Urinary bladder (tissue), 4 donors: ENCODE measurements around the gene AFMID. TPM values are rescaled to one million over a fixed set of nuclear protein-coding genes. Genes with fewer than 3 reads are reported as not detected.

Experiments
- DNase-seq: peaks from one replicate; pipeline ENCODE4 v3.0.0-alpha.2; 2015; ENCODE audit errors: extremely low spot score
- H3K27ac ChIP-seq: one replicate; pipeline ENCODE4 v1.5.1; 2013; ENCODE audit warnings: low read depth, mild to moderate bottlenecking, moderate library complexity
- H3K36me3 ChIP-seq: one replicate; pipeline ENCODE4 v1.6.1; 2013; ENCODE audit warnings: mild to moderate bottlenecking, moderate library complexity; ENCODE audit not compliant: insufficient read depth
- H3K4me1 ChIP-seq: one replicate; pipeline ENCODE4 v1.6.1; 2013; ENCODE audit warnings: mild to moderate bottlenecking, moderate library complexity; ENCODE audit not compliant: insufficient read depth
- H3K4me3 ChIP-seq: one replicate; pipeline ENCODE4 v1.5.1; 2013; ENCODE audit warnings: low read depth, low read length
- WGBS: extraction: QIAGEN DNeasy Blood & Tissue Kit; methylation state at CpG from one replicate; pipeline ENCODE4 v1.1.7; 2013; 5-methylcytosine and 5-hydroxymethylcytosine counted together
- polyA plus RNA-seq: library from polyadenylated mRNA; stranded (reverse); fragments of 200-250 nt; gene quantifications from one replicate; pipeline ENCODE4 v1.2.3, GENCODE V29; 2013
- total RNA-seq: library from RNA; depleted of rRNA; stranded (reverse); fragments of >200 nt; gene quantifications from one replicate; pipeline ENCODE4 v1.2.3, GENCODE V29; 2014
- donor health status: healthy with polysubstance abuse.
- donor health status: healthy.

AFMID gene
- total and polyA plus RNA-seq, 2 donors, result 23.5 TPM

DNA sequence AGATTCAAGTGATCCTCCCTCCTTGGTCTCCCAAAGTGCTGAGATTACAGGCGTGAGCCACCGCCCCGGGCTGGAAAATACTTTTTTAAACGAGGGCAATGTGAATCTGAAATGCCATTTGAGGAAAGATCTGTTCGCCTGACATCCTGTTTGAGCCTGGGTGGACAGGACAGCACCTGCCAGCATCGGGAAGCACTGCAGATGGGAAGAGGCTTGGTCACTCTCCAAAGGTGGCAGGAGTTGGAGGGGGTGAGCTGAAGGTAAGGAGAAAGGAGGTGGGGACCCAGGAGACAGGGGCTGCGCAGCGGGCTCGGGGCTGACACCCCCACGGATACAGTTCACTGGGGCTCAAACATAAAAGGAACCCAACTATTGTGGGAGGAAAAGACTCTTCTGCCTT, 22.9 kb downstream of the AFMID start:
- Histone ChIP-seq H3K4me1 (peaks cover 2% of the 10 kb centered on the region), H3K36me3 (peaks cover 2% of the 10 kb centered on the region), H3K27ac (no peak overlapping the region), H3K4me3 (no peak overlapping the region)
- 89% methylated on average over 10 of the region's 10 CpGs for WGBS
- DNase-seq, result no peak

DNA sequence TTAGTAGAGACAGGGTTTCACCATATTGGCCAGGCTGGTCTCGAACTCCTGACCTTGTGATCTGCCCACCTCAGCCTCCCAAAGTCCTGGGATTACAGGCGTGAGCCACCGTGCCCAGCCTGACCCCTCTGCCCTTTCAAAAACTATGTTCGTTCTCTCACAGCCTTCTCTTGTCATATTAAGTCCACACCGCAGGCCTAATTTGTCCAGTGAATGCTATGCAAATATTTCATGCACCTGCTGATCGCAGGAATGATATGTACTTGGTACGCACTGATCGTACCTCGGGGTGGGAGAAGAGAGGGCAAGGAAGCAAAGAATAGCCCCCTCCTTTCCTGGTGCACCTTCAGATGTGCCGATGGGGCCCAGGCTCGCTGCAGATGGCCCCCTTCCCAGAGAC, 23.9 kb downstream of the AFMID start:
- Histone ChIP-seq H3K4me1 (peaks cover 2% of the 10 kb centered on the region), H3K4me3 (no peak overlapping the region), H3K36me3 (peaks cover 2% of the 10 kb centered on the region), H3K27ac (no peak overlapping the region)
- DNase-seq, result no peak
- WGBS, result 78% methylated on average over 11 of the region's 11 CpGs

DNA sequence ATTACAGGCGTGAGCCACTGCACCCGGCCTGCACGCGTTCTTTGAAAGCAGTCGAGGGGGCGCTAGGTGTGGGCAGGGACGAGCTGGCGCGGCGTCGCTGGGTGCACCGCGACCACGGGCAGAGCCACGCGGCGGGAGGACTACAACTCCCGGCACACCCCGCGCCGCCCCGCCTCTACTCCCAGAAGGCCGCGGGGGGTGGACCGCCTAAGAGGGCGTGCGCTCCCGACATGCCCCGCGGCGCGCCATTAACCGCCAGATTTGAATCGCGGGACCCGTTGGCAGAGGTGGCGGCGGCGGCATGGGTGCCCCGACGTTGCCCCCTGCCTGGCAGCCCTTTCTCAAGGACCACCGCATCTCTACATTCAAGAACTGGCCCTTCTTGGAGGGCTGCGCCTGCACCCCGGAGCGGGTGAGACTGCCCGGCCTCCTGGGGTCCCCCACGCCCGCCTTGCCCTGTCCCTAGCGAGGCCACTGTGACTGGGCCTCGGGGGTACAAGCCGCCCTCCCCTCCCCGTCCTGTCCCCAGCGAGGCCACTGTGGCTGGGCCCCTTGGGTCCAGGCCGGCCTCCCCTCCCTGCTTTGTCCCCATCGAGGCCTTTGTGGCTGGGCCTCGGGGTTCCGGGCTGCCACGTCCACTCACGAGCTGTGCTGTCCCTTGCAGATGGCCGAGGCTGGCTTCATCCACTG, 27.0 kb downstream of the AFMID start, which contains the start of gene BIRC5:
TSS of gene BIRC5 (plus strand) at position 238 of the 690 bp plus-strand sequence. CDS start at position 302, 64 bp downstream.
- WGBS, result under 1% methylated on average over 60 of the region's 60 CpGs
- DNase-seq, result peak; percentile 61
- H3K36me3 ChIP-seq, result no peaks in the 10 kb centered on the region
- peaks cover 2% of the 10 kb centered on the region for H3K4me1 ChIP-seq
- H3K4me3 ChIP-seq, result peak within 1 kb of the TSS; percentile 14
- H3K27ac ChIP-seq, result no peak within 1 kb of the TSS

DNA sequence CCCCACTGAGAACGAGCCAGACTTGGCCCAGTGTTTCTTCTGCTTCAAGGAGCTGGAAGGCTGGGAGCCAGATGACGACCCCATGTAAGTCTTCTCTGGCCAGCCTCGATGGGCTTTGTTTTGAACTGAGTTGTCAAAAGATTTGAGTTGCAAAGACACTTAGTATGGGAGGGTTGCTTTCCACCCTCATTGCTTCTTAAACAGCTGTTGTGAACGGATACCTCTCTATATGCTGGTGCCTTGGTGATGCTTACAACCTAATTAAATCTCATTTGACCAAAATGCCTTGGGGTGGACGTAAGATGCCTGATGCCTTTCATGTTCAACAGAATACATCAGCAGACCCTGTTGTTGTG, 27.5 kb downstream of the AFMID start:
- no peak for DNase-seq
- Histone ChIP-seq H3K36me3 (no peaks in the 10 kb centered on the region), H3K4me3 (no peak overlapping the region), H3K27ac (no peak overlapping the region), H3K4me1 (peaks cover 2% of the 10 kb centered on the region)
- WGBS, result 11% methylated on average over 5 of the region's 5 CpGs

DNA sequence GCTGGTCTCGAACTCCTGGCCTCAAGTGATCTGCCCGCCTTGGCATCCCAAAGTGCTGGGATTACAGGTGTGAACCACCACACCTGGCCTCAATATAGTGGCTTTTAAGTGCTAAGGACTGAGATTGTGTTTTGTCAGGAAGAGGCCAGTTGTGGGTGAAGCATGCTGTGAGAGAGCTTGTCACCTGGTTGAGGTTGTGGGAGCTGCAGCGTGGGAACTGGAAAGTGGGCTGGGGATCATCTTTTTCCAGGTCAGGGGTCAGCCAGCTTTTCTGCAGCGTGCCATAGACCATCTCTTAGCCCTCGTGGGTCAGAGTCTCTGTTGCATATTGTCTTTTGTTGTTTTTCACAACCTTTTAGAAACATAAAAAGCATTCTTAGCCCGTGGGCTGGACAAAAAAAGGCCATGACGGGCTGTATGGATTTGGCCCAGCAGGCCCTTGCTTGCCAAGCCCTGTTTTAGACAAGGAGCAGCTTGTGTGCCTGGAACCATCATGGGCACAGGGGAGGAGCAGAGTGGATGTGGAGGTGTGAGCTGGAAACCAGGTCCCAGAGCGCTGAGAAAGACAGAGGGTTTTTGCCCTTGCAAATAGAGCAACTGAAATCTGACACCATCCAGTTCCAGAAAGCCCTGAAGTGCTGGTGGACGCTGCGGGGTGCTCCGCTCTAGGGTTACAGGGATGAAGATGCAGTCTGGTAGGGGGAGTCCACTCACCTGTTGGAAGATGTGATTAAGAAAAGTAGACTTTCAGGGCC, 32.4 kb downstream of the AFMID start:
- DNase-seq, result no peak
- Histone ChIP-seq H3K27ac (no peak overlapping the region), H3K4me3 (no peak overlapping the region), H3K36me3 (no peaks in the 10 kb centered on the region), H3K4me1 (no peaks in the 10 kb centered on the region)
- 86% methylated on average over 11 of the region's 11 CpGs for WGBS

DNA sequence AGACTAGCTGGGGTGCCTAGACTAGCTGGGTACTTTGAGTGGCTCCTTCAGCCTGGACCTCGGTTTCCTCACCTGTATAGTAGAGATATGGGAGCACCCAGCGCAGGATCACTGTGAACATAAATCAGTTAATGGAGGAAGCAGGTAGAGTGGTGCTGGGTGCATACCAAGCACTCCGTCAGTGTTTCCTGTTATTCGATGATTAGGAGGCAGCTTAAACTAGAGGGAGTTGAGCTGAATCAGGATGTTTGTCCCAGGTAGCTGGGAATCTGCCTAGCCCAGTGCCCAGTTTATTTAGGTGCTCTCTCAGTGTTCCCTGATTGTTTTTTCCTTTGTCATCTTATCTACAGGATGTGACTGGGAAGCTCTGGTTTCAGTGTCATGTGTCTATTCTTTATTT, 35.9 kb downstream of the AFMID start:
- H3K36me3 ChIP-seq, result no peaks in the 10 kb centered on the region
- no peak for DNase-seq
- whole genome bisulfite sequencing, result 84% methylated on average over 4 of the region's 4 CpGs
- no peak overlapping the region for H3K27ac ChIP-seq
- H3K4me1 ChIP-seq, result no peaks in the 10 kb centered on the region
- H3K4me3 ChIP-seq, result no peak overlapping the region

DNA sequence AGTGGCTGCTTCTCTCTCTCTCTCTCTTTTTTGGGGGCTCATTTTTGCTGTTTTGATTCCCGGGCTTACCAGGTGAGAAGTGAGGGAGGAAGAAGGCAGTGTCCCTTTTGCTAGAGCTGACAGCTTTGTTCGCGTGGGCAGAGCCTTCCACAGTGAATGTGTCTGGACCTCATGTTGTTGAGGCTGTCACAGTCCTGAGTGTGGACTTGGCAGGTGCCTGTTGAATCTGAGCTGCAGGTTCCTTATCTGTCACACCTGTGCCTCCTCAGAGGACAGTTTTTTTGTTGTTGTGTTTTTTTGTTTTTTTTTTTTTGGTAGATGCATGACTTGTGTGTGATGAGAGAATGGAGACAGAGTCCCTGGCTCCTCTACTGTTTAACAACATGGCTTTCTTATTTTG, 36.6 kb downstream of the AFMID start:
- H3K27ac ChIP-seq, result no peak overlapping the region
- H3K4me1 ChIP-seq, result no peaks in the 10 kb centered on the region
- 89% methylated on average over 3 of the region's 3 CpGs for WGBS
- no peaks in the 10 kb centered on the region for H3K36me3 ChIP-seq
- DNase-seq, result no peak
- no peak overlapping the region for H3K4me3 ChIP-seq

DNA sequence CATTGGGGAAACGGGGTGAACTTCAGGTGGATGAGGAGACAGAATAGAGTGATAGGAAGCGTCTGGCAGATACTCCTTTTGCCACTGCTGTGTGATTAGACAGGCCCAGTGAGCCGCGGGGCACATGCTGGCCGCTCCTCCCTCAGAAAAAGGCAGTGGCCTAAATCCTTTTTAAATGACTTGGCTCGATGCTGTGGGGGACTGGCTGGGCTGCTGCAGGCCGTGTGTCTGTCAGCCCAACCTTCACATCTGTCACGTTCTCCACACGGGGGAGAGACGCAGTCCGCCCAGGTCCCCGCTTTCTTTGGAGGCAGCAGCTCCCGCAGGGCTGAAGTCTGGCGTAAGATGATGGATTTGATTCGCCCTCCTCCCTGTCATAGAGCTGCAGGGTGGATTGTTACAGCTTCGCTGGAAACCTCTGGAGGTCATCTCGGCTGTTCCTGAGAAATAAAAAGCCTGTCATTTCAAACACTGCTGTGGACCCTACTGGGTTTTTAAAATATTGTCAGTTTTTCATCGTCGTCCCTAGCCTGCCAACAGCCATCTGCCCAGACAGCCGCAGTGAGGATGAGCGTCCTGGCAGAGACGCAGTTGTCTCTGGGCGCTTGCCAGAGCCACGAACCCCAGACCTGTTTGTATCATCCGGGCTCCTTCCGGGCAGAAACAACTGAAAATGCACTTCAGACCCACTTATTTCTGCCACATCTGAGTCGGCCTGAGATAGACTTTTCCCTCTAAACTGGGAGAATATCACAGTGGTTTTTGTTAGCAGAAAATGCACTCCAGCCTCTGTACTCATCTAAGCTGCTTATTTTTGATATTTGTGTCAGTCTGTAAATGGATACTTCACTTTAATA, 37.3 kb downstream of the AFMID start:
- no peak overlapping the region for H3K4me3 ChIP-seq
- no peak overlapping the region for H3K27ac ChIP-seq

DNA sequence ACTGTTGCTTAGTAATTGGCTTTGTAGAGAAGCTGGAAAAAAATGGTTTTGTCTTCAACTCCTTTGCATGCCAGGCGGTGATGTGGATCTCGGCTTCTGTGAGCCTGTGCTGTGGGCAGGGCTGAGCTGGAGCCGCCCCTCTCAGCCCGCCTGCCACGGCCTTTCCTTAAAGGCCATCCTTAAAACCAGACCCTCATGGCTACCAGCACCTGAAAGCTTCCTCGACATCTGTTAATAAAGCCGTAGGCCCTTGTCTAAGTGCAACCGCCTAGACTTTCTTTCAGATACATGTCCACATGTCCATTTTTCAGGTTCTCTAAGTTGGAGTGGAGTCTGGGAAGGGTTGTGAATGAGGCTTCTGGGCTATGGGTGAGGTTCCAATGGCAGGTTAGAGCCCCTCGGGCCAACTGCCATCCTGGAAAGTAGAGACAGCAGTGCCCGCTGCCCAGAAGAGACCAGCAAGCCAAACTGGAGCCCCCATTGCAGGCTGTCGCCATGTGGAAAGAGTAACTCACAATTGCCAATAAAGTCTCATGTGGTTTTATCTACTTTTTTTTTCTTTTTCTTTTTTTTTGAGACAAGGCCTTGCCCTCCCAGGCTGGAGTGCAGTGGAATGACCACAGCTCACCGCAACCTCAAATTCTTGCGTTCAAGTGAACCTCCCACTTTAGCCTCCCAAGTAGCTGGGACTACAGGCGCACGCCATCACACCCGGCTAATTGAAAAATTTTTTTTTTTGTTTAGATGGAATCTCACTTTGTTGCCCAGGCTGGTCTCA, 38.1 kb downstream of the AFMID start:
- DNase-seq, result no peak
- Histone ChIP-seq H3K36me3 (no peaks in the 10 kb centered on the region), H3K27ac (no peak overlapping the region), H3K4me3 (no peak overlapping the region), H3K4me1 (no peaks in the 10 kb centered on the region)
- WGBS, result 95% methylated on average over 16 of the region's 16 CpGs

More for the DNA sequence above, 37.3 kb downstream of the AFMID start:
- DNase-seq, result no peak
- WGBS, result 89% methylated on average over 27 of the region's 27 CpGs
- no peaks in the 10 kb centered on the region for H3K36me3 ChIP-seq
- H3K4me1 ChIP-seq, result no peaks in the 10 kb centered on the region

DNA sequence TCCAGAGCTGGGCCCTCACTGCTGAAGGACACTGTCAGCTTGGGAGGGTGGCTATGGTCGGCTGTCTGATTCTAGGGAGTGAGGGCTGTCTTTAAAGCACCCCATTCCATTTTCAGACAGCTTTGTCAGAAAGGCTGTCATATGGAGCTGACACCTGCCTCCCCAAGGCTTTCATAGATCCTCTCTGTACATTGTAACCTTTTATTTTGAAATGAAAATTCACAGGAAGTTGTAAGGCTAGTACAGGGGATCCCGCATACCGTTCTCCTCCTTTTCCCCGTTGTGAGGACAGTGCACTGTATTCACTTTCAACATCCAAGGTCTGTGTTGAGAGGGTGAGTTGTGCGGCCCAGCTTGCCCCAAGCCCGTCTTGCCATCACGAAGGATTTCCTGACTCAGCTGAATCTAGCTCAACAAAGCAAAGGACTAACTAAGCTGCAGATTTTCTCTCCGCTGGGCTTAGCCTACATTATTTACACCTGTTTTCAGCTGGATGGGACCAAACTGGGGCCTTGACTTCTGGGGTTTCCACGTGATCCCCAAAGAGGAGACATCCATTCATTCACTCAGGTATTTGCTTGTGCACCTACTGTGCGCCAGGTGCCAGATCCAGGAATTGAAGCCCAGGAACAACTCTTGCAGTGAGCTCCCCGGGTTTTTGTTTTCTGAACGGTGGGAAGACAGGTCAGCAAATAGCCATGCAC, 39.0 kb downstream of the AFMID start:
- no peak for DNase-seq
- H3K36me3 ChIP-seq, result no peaks in the 10 kb centered on the region
- no peak overlapping the region for H3K4me3 ChIP-seq
- no peak overlapping the region for H3K27ac ChIP-seq
- H3K4me1 ChIP-seq, result no peaks in the 10 kb centered on the region
- 79% methylated on average over 12 of the region's 12 CpGs for WGBS

DNA sequence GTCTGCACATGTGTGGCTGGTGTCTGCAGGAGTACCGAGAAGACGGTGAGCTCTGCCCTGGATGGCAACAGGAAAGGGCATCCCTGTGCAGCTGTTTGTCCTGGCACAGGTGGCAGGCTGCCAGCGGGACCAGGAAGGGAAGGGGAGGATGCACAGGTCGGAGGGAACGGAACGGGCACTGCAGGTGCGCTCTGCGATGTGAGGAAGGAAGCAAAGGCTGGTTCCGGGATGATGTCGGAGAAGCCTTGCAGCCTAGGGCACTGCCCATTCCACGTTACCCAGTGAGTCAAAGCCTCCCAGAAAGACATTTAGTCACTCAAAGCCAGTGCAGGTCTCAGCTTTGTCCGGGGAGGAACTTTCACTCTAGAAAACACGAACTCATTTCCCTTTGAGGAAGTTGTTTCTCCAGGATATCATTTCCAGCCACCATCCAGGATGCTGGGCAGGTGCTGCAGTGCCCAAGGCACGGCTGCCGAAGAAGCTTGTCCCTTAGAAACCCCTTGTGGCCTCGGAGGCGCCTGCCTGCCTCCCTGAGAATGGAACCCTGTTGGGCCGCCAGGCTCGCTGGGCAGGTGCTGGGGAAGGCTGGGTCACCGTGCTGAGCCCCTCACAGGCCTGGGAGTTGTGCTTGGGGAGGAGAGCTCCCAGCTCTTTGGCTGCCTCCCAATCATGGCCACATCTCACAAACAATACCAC, 39.7 kb downstream of the AFMID start:
- Histone ChIP-seq H3K36me3 (no peaks in the 10 kb centered on the region), H3K4me3 (no peak overlapping the region), H3K4me1 (no peaks in the 10 kb centered on the region), H3K27ac (no peak overlapping the region)
- no peak for DNase-seq
- 72% methylated on average over 20 of the region's 20 CpGs for WGBS

DNA sequence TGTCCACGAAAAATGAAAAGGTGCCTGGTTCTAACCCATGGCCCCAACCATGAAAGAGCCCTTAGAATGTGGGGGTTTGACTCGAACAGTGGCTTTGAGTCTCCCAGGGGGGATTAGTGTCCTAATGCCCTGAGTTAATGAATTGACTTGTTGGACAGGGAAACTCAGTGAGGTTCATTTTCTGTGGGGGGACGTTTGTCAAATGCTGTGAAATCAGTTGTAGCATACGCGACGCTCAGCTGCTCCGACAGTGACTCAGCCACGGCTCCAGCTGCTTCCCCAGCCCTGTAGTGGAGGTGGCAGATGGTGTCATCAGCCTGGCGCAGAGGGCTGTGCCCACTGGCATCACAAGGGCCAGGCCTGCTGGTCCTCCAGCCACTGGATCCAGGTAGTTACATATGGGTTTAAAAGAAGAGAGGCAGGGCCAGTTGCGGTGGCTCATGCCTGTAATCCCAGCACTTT, 40.3 kb downstream of the AFMID start:
- Histone ChIP-seq H3K4me3 (no peak overlapping the region), H3K36me3 (no peaks in the 10 kb centered on the region), H3K4me1 (no peaks in the 10 kb centered on the region), H3K27ac (no peak overlapping the region)
- no peak for DNase-seq
- 73% methylated on average over 10 of the region's 10 CpGs for WGBS
